AG09319 (cell line): ENCODE results near the gene ULK1.
A peak's percentile ranks its signal among the peaks of the same experiment; 100 is the strongest.

Experiments
- DNase-seq: peaks from one replicate; pipeline ENCODE4 v3.0.0-alpha.2; 2010; ENCODE audit warnings: low read depth; ENCODE audit errors: extremely low read depth
- CTCF ChIP-seq: IDR thresholded peaks from 2 replicates; pipeline ENCODE4 v1.5.1; 2011; ENCODE audit warnings: low read depth, mild to moderate bottlenecking, inconsistent platforms, low read length, moderate library complexity

ULK1 gene

GRCh38 chr12:131921866-131922769 is 27.7 kb downstream of the ULK1 start:
- no peak for TF ChIP-seq CTCF
- DNase-seq = no peak

GRCh38 chr12:131922772-131923171 is 28.4 kb downstream of the ULK1 start:
- no peak for TF ChIP-seq CTCF
- DNase-seq = no peak

GRCh38 chr12:131923260-131923659 is 28.8 kb downstream of the ULK1 start:
- TF ChIP-seq CTCF = no peak
- no peak for DNase-seq

GRCh38 chr12:131927110-131928079 is 33.0 kb downstream of the ULK1 start:
- no peak for TF ChIP-seq CTCF

GRCh38 chr12:131928080-131928710 is 33.8 kb downstream of the ULK1 start:
- no peak for TF ChIP-seq CTCF
- no peak for DNase-seq

More at GRCh38 chr12:131927110-131928079, 33.0 kb downstream of the ULK1 start:
- DNase-seq = no peak

- peak; percentile 77 for DNase-seq
- TF ChIP-seq CTCF = no peak
These were observed 34.5 kb downstream of the ULK1 start, which contains the start of gene PUS1 for GRCh38 chr12:131928711-131929580. Gene PUS1 (plus strand): TSS chr12:131929276. CDS start chr12:131929723, 447 bp downstream.
